Calu3 (cell line): ENCODE data around the gene IFI44L. TPM values are rescaled to one million over a fixed set of nuclear protein-coding genes. Genes with fewer than 3 reads are reported as not detected.

Experiments
- BruUV-seq: library from RNA; stranded (reverse); fragments of 400-500 nt; replicated peaks from 2 replicates; lab custom pipeline; 2021; lab: Mats Ljungman, UMichigan
- CTCF ChIA-PET: fragments of 300-600 bp; sonication (Branson Sonifier 250); formaldehyde crosslinking; loops from one replicate; lab custom pipeline; 2022; ENCODE audit warnings: antibody characterized with exemption; lab: Charles Lee
- DNase-seq: peaks from one replicate; pipeline ENCODE4 v3.0.0; 2022
- H3K27ac Mint-ChIP-seq: one replicate; pipeline ENCODE4 v1.8.0; 2022; ENCODE audit warnings: mixed read lengths; ENCODE audit not compliant: unreplicated experiment
- H3K27me3 Mint-ChIP-seq: one replicate; pipeline ENCODE4 v1.8.0; 2022; ENCODE audit warnings: mixed read lengths; ENCODE audit not compliant: unreplicated experiment
- H3K36me3 Mint-ChIP-seq: one replicate; pipeline ENCODE4 v1.8.0; 2022; ENCODE audit warnings: mild to moderate bottlenecking, moderate library complexity, mixed read lengths; ENCODE audit not compliant: insufficient read depth, unreplicated experiment
- H3K4me1 Mint-ChIP-seq: one replicate; pipeline ENCODE4 v1.8.0; 2022; ENCODE audit warnings: mild to moderate bottlenecking, low read depth, mixed read lengths; ENCODE audit not compliant: unreplicated experiment
- H3K4me3 Mint-ChIP-seq: one replicate; pipeline ENCODE4 v1.8.0; 2022; ENCODE audit warnings: mild to moderate bottlenecking, low read depth, moderate library complexity, mixed read lengths; ENCODE audit not compliant: unreplicated experiment
- H3K9me3 Mint-ChIP-seq: one replicate; pipeline ENCODE4 v1.8.0; 2022; ENCODE audit warnings: low read depth, mixed read lengths; ENCODE audit not compliant: unreplicated experiment
- CTCF ChIP-seq: fragments of 200-600 bp; IDR thresholded peaks from one replicate; pipeline ENCODE4 v1.8.0; 2022; ENCODE audit warnings: antibody characterized with exemption; ENCODE audit not compliant: unreplicated experiment
- intact Hi-C: fragments of 100-400 bp; cut with micrococcal nuclease; formaldehyde crosslinking; loops from one replicate; pipeline ENCODE4 v1.10.0; 2022; ENCODE audit not compliant: unreplicated experiment
- total RNA-seq: library from RNA; stranded (reverse); gene quantifications from 2 replicates; pipeline ENCODE4 v1.2.3, GENCODE V29; 2022

IFI44L gene
- total RNA-seq, 1 experiment from 2014 or later = 82.0 TPM

GRCh38 chr1:78672428-78672827 lies 52.2 kb downstream of the IFI44L start:
- no TSS peak for BruUV-seq
- Mint-ChIP-seq H3K4me1 (no peaks in the 10 kb centered on the region), H3K9me3 (no peaks in the 10 kb centered on the region), H3K36me3 (no peaks in the 10 kb centered on the region), H3K4me3 (no peak overlapping the region), H3K27ac (no peak overlapping the region), H3K27me3 (no peaks in the 10 kb centered on the region)
- intact Hi-C loops = no loop called here
- no peak for DNase-seq
- no peak for TF ChIP-seq CTCF
- CTCF ChIA-PET = no interaction called here

GRCh38 chr1:78673120-78673519 lies 52.9 kb downstream of the IFI44L start:
- H3K9me3 Mint-ChIP-seq = no peaks in the 10 kb centered on the region
- CTCF ChIA-PET = interaction anchor here (1.0 kb wide), 1 partner anchor 51 kb away, joined by 4 read pairs; no protein-coding TSS in a partner anchor
- H3K4me3 Mint-ChIP-seq = no peak overlapping the region
- TF ChIP-seq CTCF = no peak
- peaks cover 6% of the 10 kb centered on the region for H3K4me1 Mint-ChIP-seq
- DNase-seq = no peak
- intact Hi-C loops = no loop called here
- no peaks in the 10 kb centered on the region for H3K36me3 Mint-ChIP-seq
- no peaks in the 10 kb centered on the region for H3K27me3 Mint-ChIP-seq
- no TSS peak for BruUV-seq
- H3K27ac Mint-ChIP-seq = no peak overlapping the region

- Mint-ChIP-seq H3K36me3 (no peaks in the 10 kb centered on the region), H3K27ac (no peak overlapping the region), H3K4me3 (no peak overlapping the region), H3K4me1 (peaks cover 10% of the 10 kb centered on the region), H3K9me3 (no peaks in the 10 kb centered on the region), H3K27me3 (no peaks in the 10 kb centered on the region)
- no peak for TF ChIP-seq CTCF
- peak; percentile 64 for DNase-seq
- no TSS peak for BruUV-seq
- CTCF ChIA-PET = interaction anchor here (0.9 kb wide), 1 partner anchor 545 kb away, joined by 3 read pairs; no protein-coding TSS in a partner anchor
- intact Hi-C loops = loop anchor here (1.0 to 2.0 kb wide), 2 partner anchors 59 to 546 kb away; no protein-coding TSS in a partner anchor
Observed at GRCh38 chr1:78676347-78676982, 56.2 kb downstream of the IFI44L start.

GRCh38 chr1:78676993-78677392 lies 56.7 kb downstream of the IFI44L start:
- no peak for DNase-seq
- Mint-ChIP-seq H3K27me3 (no peaks in the 10 kb centered on the region), H3K4me1 (peaks cover 10% of the 10 kb centered on the region), H3K9me3 (no peaks in the 10 kb centered on the region), H3K4me3 (no peak overlapping the region), H3K36me3 (no peaks in the 10 kb centered on the region), H3K27ac (no peak overlapping the region)
- CTCF ChIA-PET = interaction anchor here (1.3 kb wide), 1 partner anchor 59 kb away, joined by 4 read pairs; no protein-coding TSS in a partner anchor
- intact Hi-C loops = loop anchor here (1.0 to 2.0 kb wide), 2 partner anchors 60 to 546 kb away; no protein-coding TSS in a partner anchor
- no peak for TF ChIP-seq CTCF
- BruUV-seq = no TSS peak
